ENCODE results near the gene LRRC34. TPM values are rescaled to one million over a fixed set of nuclear protein-coding genes. Genes with fewer than 3 reads are reported as not detected.

LRRC34 gene
- total and polyA plus RNA-seq, 2 of the 8 experiments (the other 6 are each of a cell fraction or from before 2014, with no cell fraction given) = 3.3 to 4.1 TPM

GRCh38 chr3:169750665-169751064 is 62.0 kb downstream of the LRRC34 start:
- Histone ChIP-seq H3K4me3 (ENCODE audit: extremely low read depth in 1 of 4, insufficient read depth in 2 of 4, low read depth in 3 of 4, low read length in 4 of 4) (no peak overlapping the region), H2BK12ac (ENCODE audit: low read depth, low read length) (no peak overlapping the region), H3K23ac (ENCODE audit: insufficient read length) (no peak overlapping the region), H2AFZ (ENCODE audit: low read length) (no peak overlapping the region), H2BK20ac (ENCODE audit: low read length) (no peak overlapping the region), H4K20me1 (replicated peaks in 1 of 2; ENCODE audit: control insufficient read depth in 1 of 2, insufficient read depth in 2 of 2, low read length in 2 of 2) (no peaks in the 10 kb centered on the region), H3K79me1 (ENCODE audit: low read depth, low read length) (no peaks in the 10 kb centered on the region), H3K9me3 (ENCODE audit: insufficient read depth in 2 of 2, low read depth in 1 of 2, low read length in 1 of 2) (no peaks in the 10 kb centered on the region), H3K27me3 (replicated peaks in 1 of 4; ENCODE audit: control insufficient read depth in 3 of 4, extremely low read depth in 1 of 4, insufficient read depth in 3 of 4, low read length in 3 of 4) (peaks cover 0 to 1% (median 0%) of the 10 kb centered on the region in 4 experiments; a peak in 1 of 7 replicates), H2AK5ac (ENCODE audit: low read depth, low read length) (no peak overlapping the region), H3K56ac (replicated peaks; ENCODE audit: insufficient read length, low read depth, low read length) (no peak overlapping the region), H3K14ac (ENCODE audit: insufficient read length) (no peak overlapping the region), H4K8ac (ENCODE audit: extremely low read depth, insufficient read depth, low read length) (no peak overlapping the region), H2BK5ac (ENCODE audit: low read depth, low read length) (no peak overlapping the region), H2BK120ac (replicated peaks; ENCODE audit: low read depth, low read length) (no peak overlapping the region), H3K79me2 (ENCODE audit: control insufficient read depth in 1 of 2, insufficient read depth in 2 of 2, low read length in 2 of 2) (no peaks in the 10 kb centered on the region), H3K36me3 (ENCODE audit: control insufficient read depth in 2 of 4, insufficient read depth in 4 of 4, low read length in 3 of 4) (no peaks in the 10 kb centered on the region), H4K5ac (ENCODE audit: insufficient read length, low read depth, low read length) (no peak overlapping the region), H4K91ac (replicated peaks; ENCODE audit: insufficient read length, low read length) (no peak overlapping the region), H3K4me1 (replicated peaks in 1 of 4; ENCODE audit: control insufficient read depth in 3 of 4, insufficient read depth in 4 of 4, low read length in 3 of 4) (no peaks in the 10 kb centered on the region), H3K27ac (ENCODE audit: low read depth, low read length) (no peak overlapping the region), H3K4ac (replicated peaks; ENCODE audit: insufficient read length, low read depth, low read length) (no peak overlapping the region), H3K18ac (ENCODE audit: extremely low read depth, low read length) (no peak overlapping the region), H3K9ac (replicated peaks in 1 of 4; ENCODE audit: extremely low read depth in 1 of 4, low read depth in 3 of 4, low read length in 3 of 4) (no peak overlapping the region), H3K4me2 (ENCODE audit: insufficient read depth in 1 of 2, low read depth in 2 of 2, low read length in 2 of 2) (no peak overlapping the region), H2BK15ac (ENCODE audit: low read length) (no peak overlapping the region), H3K23me2 (ENCODE audit: low read depth, low read length) (no peaks in the 10 kb centered on the region)
- POLR2A ChIA-PET (ENCODE audit: partially characterized antibody) = no interaction called here
- WGBS, 2 experiments (ENCODE audit: extremely low coverage in 1 of 2, insufficient coverage in 1 of 2, insufficient read length in 1 of 2, insufficient replicate concordance in 2 of 2, low coverage in 1 of 2, low lambda C conversion rate in 2 of 2, missing lambda C conversion rate in 1 of 2) = 98% methylated on average over 2 of the region's 2 CpGs; no CpG with 5 or more reads in 1 of the 2 experiments
- FAIRE-seq = no peak
- no peak for DNase-seq (ENCODE audit: low read depth in 1 of 2, low spot score in 2 of 2)
- CTCF ChIA-PET (ENCODE audit: partially characterized antibody) = no interaction called here
- TF ChIP-seq SP1 (IDR thresholded peaks at IDR 0.05; ENCODE audit: low read depth, low read length) = no peak
- TF ChIP-seq TEAD4 (IDR thresholded peaks at IDR 0.05; ENCODE audit: low read depth, low read length) = no peak
- no peak for TF ChIP-seq SIX5 (IDR thresholded peaks at IDR 0.05; ENCODE audit: low read depth, low read length)
- TF ChIP-seq HDAC2 (IDR thresholded peaks at IDR 0.05; ENCODE audit: borderline replicate concordance in 1 of 2, low read depth in 2 of 2, low read length in 2 of 2) = no peak
- TF ChIP-seq RNF2 (IDR thresholded peaks at IDR 0.05; ENCODE audit: borderline replicate concordance, low read depth, low read length, missing control alignments, poor library complexity, severe bottlenecking) = no peak
- TF ChIP-seq SIRT6 (IDR thresholded peaks at IDR 0.05; ENCODE audit: low read length) = no peak
- TF ChIP-seq RFX5 (IDR thresholded peaks at IDR 0.05; ENCODE audit: borderline replicate concordance, low read depth, low read length) = no peak
- no peak for TF ChIP-seq EP300 (IDR thresholded peaks at IDR 0.05; ENCODE audit: borderline replicate concordance in 1 of 2, low read depth in 2 of 2, low read length in 2 of 2)
- TF ChIP-seq POLR2A (IDR thresholded peaks at IDR 0.05; ENCODE audit: control extremely low read depth in 1 of 2, low read depth in 2 of 2, low read length in 2 of 2) = no peak
- TF ChIP-seq POU5F1 (IDR thresholded peaks at IDR 0.05; ENCODE audit: low read depth, low read length) = no peak

All from H1 (cell line).